GM10266 (cell line): Measurements from ENCODE around the gene NCKAP5.

ENCODE experiments used
- DNase-seq: peaks from one replicate; pipeline ENCODE4 v3.0.0; 2012; ENCODE audit errors: extremely low spot score
- CTCF ChIP-seq: IDR thresholded peaks from 2 replicates; pipeline ENCODE4 v1.5.1; 2012; ENCODE audit warnings: mild to moderate bottlenecking, low read depth; ENCODE audit not compliant: control insufficient read depth, insufficient read depth; ENCODE audit errors: missing control alignments

NCKAP5 gene

GRCh38 chr2:132636346-132636745, 931.9 kb downstream of the NCKAP5 start:
- TF ChIP-seq CTCF: no peak
- DNase-seq: no peak

DNA sequence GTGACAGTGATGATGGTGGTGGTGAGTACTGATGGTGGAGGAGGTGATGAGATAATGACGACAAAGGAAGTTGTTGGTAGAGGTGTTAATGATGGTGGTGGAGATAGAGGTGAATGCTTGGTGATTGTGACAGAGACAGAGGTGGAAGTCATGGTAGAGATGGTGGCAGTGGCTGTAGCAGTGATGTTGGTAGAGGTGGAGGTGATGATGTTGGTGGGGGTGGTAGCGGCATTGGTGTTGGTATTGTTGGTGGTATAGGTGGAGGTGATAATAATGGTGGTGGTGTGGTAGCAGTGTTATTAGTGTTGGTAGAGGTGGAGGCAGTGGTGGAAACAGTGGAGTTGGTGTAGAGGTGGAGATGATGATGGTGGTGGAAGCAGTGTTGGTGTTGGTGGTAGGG, 934.6 kb downstream of the NCKAP5 start:
- no peak for DNase-seq
- TF ChIP-seq CTCF: no peak

- no peak for DNase-seq
- TF ChIP-seq CTCF: no peak
These were observed 936.1 kb downstream of the NCKAP5 start for GRCh38 chr2:132632000-132632649.

GRCh38 chr2:132627536-132627935, 940.7 kb downstream of the NCKAP5 start:
- TF ChIP-seq CTCF: no peak
- no peak for DNase-seq

GRCh38 chr2:132623096-132623839, 945.0 kb downstream of the NCKAP5 start:
- TF ChIP-seq CTCF: no peak
- DNase-seq: no peak
